ENCODE results near the gene ACAN. TPM values are rescaled to one million over a fixed set of nuclear protein-coding genes. Genes with fewer than 3 reads are reported as not detected.

Gene ACAN
- total RNA-seq, 1 experiment from 2014 or later = not detected

DNA sequence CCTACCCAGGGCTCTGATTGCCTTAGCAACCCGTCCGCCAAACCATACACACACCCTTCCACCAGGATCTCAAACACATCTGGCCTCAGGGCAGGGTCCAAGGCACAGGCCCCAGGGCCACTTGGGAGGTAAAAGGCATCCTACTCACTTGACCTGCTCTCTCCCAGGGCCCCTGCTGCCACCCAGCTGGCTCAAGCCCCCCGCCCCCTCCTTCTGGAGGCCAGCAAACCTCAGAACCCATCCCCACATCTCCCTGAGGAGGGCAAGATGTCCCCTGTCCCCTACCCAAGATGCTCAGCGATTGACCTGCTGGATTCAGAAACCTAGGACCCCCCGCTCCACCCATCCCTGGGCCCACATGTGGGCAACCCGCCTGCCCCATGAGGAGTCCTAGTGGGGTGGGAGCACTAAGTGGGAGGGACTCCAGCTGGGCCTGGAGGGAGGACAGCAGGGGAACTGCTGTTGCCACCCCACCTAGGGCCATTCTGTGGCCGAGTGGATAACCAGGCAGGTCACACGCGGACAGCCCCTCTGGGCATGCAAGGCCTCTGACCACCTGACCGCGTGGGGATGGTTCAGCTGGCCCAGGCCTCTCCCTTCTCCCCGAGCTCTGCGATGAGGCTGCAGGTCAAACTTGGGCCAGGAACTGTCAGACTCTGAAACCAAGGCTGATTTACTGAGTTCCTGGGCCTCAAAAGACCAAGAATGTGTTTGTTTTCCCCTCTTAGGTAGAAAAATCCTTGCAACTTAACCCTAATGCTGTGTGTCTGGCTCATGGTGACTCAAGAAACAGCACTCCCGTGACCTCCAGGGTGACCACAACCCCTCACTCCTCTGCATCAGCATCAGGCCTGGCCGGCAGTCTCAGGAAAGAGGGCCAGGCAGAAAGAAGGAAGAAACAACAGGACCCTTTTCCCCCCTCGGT is 105.7 kb downstream of the ACAN start:
- Histone ChIP-seq H4K20me1 (ENCODE audit: insufficient read depth) (no peaks in the 10 kb centered on the region), H3F3A (ENCODE audit: insufficient read depth, low read depth) (peaks cover 3% of the 10 kb centered on the region), H2AFZ (no peak overlapping the region), H3K4me1 (replicated peaks; ENCODE audit: insufficient read depth) (peaks cover 19% of the 10 kb centered on the region), H3K9me2 (ENCODE audit: insufficient read depth) (no peaks in the 10 kb centered on the region), H3K79me2 (ENCODE audit: low read depth) (no peaks in the 10 kb centered on the region), H3K27me3 (ENCODE audit: insufficient read depth, low read depth) (no peaks in the 10 kb centered on the region), H3K9me3 (ENCODE audit: insufficient read depth, low read depth) (no peaks in the 10 kb centered on the region), H3K27ac (no peak overlapping the region), H3K4me3 (no peak overlapping the region), H3K36me3 (ENCODE audit: low read depth) (no peaks in the 10 kb centered on the region), H3K4me2 (no peak overlapping the region)
- no TSS peak for BruUV-seq (replicated peaks)
- DNase-seq = no peak
- ChIA-PET POLR2A (ENCODE audit: unreplicated experiment) (no interaction called here), CTCF (no interaction called here)
- intact Hi-C loops (cut with micrococcal nuclease; ENCODE audit: unreplicated experiment) = no loop called here
- TF ChIP-seq, protein P1, sequence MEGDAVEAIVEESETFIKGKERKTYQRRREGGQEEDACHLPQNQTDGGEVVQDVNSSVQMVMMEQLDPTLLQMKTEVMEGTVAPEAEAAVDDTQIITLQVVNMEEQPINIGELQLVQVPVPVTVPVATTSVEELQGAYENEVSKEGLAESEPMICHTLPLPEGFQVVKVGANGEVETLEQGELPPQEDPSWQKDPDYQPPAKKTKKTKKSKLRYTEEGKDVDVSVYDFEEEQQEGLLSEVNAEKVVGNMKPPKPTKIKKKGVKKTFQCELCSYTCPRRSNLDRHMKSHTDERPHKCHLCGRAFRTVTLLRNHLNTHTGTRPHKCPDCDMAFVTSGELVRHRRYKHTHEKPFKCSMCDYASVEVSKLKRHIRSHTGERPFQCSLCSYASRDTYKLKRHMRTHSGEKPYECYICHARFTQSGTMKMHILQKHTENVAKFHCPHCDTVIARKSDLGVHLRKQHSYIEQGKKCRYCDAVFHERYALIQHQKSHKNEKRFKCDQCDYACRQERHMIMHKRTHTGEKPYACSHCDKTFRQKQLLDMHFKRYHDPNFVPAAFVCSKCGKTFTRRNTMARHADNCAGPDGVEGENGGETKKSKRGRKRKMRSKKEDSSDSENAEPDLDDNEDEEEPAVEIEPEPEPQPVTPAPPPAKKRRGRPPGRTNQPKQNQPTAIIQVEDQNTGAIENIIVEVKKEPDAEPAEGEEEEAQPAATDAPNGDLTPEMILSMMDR (conservative IDR thresholded peaks at IDR 0.05) = no peak
- no peak for TF ChIP-seq EZH2 (IDR thresholded peaks at IDR 0.05; ENCODE audit: low read depth)

DNA sequence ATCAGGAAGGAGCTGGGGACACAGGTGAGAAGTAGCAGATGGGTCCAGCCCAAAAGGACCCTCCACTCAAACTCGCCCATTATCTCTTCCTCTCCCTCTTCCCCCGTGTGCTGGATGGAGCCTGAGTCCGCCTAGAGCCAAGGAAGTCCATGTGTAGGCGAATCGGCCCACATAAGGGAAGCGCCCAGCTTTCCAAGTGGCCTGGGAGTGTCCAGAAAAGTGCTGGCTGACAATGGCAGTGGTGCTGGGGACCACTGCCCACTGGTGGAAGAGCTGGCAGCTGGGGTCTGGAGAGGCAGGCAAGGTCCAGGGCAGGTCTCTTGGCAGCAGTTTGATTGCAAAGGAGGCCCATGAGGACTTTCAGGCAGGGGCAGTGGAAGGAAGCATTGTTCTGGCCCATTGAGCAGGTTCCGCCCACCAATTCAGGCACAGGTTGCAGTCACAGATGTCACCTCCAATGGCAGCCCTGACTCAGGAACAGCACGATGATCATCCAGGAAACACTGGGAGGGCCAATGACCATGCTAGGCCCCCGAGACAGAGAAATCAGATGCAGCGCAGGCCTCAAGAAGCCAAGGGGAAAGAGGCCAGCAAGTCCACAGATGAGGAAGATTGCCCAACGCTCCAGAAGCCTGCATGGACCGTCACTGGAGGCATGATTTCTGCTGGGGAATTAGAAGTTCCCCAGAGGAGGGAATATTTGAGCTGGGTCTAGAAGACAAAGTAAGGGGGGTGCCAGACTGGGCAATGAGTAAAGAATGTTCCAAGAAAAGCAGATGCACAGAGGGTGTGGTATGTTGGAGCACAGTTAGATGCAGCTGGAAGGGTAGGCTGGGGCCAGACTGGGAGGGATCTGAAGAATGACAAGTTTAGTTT is 107.0 kb downstream of the ACAN start:
- Histone ChIP-seq H3K79me2 (ENCODE audit: low read depth) (no peaks in the 10 kb centered on the region), H3K9me2 (ENCODE audit: insufficient read depth) (no peaks in the 10 kb centered on the region), H3K36me3 (ENCODE audit: low read depth) (no peaks in the 10 kb centered on the region), H3K4me3 (no peak overlapping the region), H3F3A (ENCODE audit: insufficient read depth, low read depth) (peaks cover 5% of the 10 kb centered on the region), H4K20me1 (ENCODE audit: insufficient read depth) (no peaks in the 10 kb centered on the region), H3K9me3 (ENCODE audit: insufficient read depth, low read depth) (no peaks in the 10 kb centered on the region), H2AFZ (no peak overlapping the region), H3K4me1 (replicated peaks; ENCODE audit: insufficient read depth) (peaks cover 20% of the 10 kb centered on the region), H3K4me2 (no peak overlapping the region), H3K27me3 (ENCODE audit: insufficient read depth, low read depth) (no peaks in the 10 kb centered on the region), H3K27ac (no peak overlapping the region)
- no TSS peak for BruUV-seq (replicated peaks)
- CTCF ChIA-PET = no interaction called here
- POLR2A ChIA-PET (ENCODE audit: unreplicated experiment) = no interaction called here
- TF ChIP-seq, protein P1 (conservative IDR thresholded peaks at IDR 0.05) = no peak
- no peak for TF ChIP-seq EZH2 (IDR thresholded peaks at IDR 0.05; ENCODE audit: low read depth)
- intact Hi-C loops (cut with micrococcal nuclease; ENCODE audit: unreplicated experiment) = no loop called here
- no peak for DNase-seq

DNA sequence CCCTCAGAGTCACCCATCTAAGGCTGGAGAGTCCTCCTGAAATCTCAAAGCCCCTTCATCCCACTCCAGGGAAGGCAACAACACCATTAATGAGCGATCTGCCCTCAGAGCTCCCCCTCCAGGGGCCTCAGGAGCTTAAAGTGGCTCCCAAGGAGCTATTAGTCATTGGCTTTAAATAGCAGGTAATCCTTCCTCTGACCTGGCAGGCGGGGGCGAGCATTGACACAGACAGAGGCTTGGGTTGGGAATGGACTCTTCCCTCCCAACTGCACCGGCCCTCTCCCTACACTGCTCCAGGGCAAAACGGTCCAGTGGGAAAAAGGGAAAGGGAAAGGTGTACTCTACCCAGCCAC is 108.5 kb downstream of the ACAN start:
- no peaks in the 10 kb centered on the region for H3K79me2 ChIP-seq (ENCODE audit: low read depth)
- H4K20me1 ChIP-seq (ENCODE audit: insufficient read depth) = no peaks in the 10 kb centered on the region
- no peak for TF ChIP-seq EZH2 (IDR thresholded peaks at IDR 0.05; ENCODE audit: low read depth)
- TF ChIP-seq, protein P1 (conservative IDR thresholded peaks at IDR 0.05) = no peak
- H3K9me2 ChIP-seq (ENCODE audit: insufficient read depth) = no peaks in the 10 kb centered on the region
- no TSS peak for BruUV-seq (replicated peaks)
- no peak overlapping the region for H3K4me3 ChIP-seq
- H3K4me1 ChIP-seq (replicated peaks; ENCODE audit: insufficient read depth) = peaks cover 20% of the 10 kb centered on the region
- no peak for DNase-seq
- no peak overlapping the region for H2AFZ ChIP-seq
- CTCF ChIA-PET = interaction anchor here (0.6 to 0.7 kb wide), 3 partner anchors 78 to 221 kb away, joined by 3 to 8 read pairs (median 4); no protein-coding TSS in a partner anchor
- no peaks in the 10 kb centered on the region for H3K9me3 ChIP-seq (ENCODE audit: insufficient read depth, low read depth)
- peak overlapping the region; percentile 95 for H3K4me2 ChIP-seq
- no peak overlapping the region for H3K27ac ChIP-seq
- no peaks in the 10 kb centered on the region for H3K27me3 ChIP-seq (ENCODE audit: insufficient read depth, low read depth)
- peaks cover 5% of the 10 kb centered on the region for H3F3A ChIP-seq (ENCODE audit: insufficient read depth, low read depth)
- intact Hi-C loops (cut with micrococcal nuclease; ENCODE audit: unreplicated experiment) = no loop called here
- POLR2A ChIA-PET (ENCODE audit: unreplicated experiment) = no interaction called here
- no peaks in the 10 kb centered on the region for H3K36me3 ChIP-seq (ENCODE audit: low read depth)

Measured in PC-9 (cell line).